ENCODE data around the gene ITGB2. TPM values are rescaled to one million over a fixed set of nuclear protein-coding genes. Genes with fewer than 3 reads are reported as not detected.

Gene ITGB2
- total RNA-seq, 1 donor from 2014 or later, result 65.5 TPM

DNA sequence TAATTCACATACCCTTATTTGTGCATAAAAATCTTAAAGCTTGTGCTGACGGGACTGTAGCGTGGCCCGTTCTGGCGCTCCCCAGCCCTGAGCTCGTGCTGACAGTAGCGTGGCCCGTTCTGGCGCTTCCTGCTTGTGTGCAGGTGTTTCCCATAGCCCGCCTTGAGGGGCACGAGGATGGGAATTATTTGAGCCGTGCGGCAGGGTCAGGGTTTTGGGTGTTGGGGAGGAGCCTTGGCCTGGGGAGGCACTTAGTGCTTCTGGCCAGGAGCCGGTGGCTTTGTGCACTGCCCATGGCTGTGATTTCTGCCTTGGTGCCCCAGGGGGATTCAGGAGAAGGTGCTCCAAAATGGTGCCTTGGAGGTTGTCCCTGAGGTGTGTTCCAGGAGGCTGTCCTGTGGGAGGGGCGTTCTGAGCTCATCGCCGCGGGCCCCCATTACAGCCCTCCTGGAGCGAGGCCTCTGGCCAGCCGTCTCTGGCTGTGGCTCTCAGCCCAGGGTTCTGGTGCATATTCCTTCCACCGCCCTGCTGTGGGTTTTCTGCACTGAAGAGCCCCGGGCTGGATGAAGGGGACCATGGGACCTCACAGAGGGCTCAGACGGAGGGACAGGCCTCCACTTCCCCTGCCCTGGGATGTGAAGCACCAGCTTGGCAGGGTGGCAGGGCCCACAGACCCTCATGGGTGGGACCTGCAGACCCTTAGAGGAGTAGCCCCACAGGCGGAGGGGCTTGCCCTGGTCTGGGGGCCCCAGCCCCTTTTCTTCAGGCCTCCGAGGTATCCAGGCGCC lies 25.7 kb upstream of the ITGB2 start:
- intact Hi-C loops (cut with DNase I), result no loop called here
- no peaks in the 10 kb centered on the region for H3K27me3 ChIP-seq
- H3K4me3 ChIP-seq, result no peak overlapping the region
- H3K9me3 ChIP-seq, result no peaks in the 10 kb centered on the region
- H3K27ac ChIP-seq, result no peak overlapping the region
- no peak for DNase-seq (ENCODE audit: low spot score in 2 of 2)
- H3K4me1 ChIP-seq, result peaks cover 9 to 22% of the 10 kb centered on the region in 2 donors
- H3K36me3 ChIP-seq, result peaks cover 11 to 19% of the 10 kb centered on the region in 2 donors
- TF ChIP-seq, protein P1, sequence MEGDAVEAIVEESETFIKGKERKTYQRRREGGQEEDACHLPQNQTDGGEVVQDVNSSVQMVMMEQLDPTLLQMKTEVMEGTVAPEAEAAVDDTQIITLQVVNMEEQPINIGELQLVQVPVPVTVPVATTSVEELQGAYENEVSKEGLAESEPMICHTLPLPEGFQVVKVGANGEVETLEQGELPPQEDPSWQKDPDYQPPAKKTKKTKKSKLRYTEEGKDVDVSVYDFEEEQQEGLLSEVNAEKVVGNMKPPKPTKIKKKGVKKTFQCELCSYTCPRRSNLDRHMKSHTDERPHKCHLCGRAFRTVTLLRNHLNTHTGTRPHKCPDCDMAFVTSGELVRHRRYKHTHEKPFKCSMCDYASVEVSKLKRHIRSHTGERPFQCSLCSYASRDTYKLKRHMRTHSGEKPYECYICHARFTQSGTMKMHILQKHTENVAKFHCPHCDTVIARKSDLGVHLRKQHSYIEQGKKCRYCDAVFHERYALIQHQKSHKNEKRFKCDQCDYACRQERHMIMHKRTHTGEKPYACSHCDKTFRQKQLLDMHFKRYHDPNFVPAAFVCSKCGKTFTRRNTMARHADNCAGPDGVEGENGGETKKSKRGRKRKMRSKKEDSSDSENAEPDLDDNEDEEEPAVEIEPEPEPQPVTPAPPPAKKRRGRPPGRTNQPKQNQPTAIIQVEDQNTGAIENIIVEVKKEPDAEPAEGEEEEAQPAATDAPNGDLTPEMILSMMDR (IDR thresholded peaks at IDR 0.05), result no peak

DNA sequence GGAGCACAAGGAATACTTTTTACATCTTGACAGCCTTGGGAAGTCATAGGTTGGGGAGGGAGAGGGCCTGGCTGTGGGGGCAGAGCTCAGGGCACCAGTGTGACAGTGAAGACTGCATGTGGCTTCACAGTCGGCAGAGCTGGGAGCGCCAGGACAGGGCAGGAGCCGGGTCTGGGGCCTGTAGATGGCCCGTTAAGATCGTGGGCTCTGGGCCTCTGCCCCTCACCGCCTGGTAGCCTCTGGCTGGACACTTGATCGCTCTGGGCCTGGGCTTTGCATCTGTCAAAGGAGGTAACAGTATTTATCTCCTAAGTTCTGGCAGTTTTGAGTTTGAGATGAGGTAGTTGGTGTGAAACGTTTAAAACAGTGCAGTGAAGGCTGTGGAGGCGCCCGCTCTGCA lies 23.9 kb upstream of the ITGB2 start:
- H3K9me3 ChIP-seq, result no peaks in the 10 kb centered on the region
- no peak overlapping the region for H3K4me3 ChIP-seq
- H3K36me3 ChIP-seq, result peaks cover 11 to 19% of the 10 kb centered on the region in 2 donors
- TF ChIP-seq, protein P1 (IDR thresholded peaks at IDR 0.05), result no peak
- H3K27me3 ChIP-seq, result no peaks in the 10 kb centered on the region
- H3K4me1 ChIP-seq, result peaks cover 7 to 13% of the 10 kb centered on the region in 2 donors
- DNase-seq (ENCODE audit: low spot score in 2 of 2), result no peak
- no peak overlapping the region for H3K27ac ChIP-seq
- intact Hi-C loops (cut with DNase I), result no loop called here

DNA sequence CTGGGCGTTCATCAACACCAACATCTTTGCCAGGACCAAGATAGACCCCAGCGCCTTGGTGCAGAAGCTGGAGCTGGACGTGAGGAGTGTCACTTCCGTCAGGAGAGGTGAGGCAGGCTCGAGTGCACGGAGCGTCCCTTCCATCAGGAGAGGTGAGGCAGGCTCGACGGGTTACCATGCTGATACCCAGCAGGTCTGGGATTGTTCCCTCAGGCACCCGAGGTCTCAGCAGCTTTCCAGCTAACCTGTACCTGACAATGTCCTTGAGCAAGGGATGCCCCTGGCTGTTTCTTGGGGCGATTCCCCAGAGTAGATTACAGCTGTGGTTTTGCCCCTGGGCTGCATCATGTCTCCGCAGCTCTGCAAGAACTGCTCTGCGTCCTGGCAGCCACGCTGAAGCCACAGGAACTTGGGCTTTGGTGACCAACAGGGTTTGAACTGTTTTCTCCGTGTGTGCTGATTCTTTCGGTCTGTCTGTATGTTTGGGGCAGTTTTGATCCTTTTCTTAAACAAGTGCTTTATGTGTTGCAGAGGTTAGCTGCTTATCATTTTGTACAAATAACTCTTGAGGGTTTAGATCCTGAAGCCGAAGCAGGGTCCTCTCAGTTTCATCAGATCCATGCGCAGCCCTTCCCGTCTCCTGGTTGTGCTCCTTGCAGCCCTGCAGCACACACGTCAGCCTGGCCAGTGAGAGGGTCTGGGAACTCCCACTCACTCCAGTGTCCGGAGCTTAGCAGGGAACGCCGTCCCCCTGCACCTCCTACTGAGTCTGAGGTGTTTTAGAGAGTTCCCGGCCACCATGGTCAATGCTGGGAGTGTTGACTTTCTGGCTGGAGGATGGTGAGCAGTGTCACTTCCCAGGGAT lies 23.2 kb upstream of the ITGB2 start:
- TF ChIP-seq, protein P1 (IDR thresholded peaks at IDR 0.05), result no peak
- no peaks in the 10 kb centered on the region for H3K9me3 ChIP-seq
- no peaks in the 10 kb centered on the region for H3K27me3 ChIP-seq
- H3K4me1 ChIP-seq, result peaks cover 7 to 8% of the 10 kb centered on the region in 2 donors
- H3K36me3 ChIP-seq, result peaks cover 11 to 19% of the 10 kb centered on the region in 2 donors
- intact Hi-C loops (cut with DNase I), result no loop called here
- DNase-seq (ENCODE audit: low spot score in 2 of 2), result no peak
- H3K4me3 ChIP-seq, result no peak overlapping the region
- no peak overlapping the region for H3K27ac ChIP-seq

DNA sequence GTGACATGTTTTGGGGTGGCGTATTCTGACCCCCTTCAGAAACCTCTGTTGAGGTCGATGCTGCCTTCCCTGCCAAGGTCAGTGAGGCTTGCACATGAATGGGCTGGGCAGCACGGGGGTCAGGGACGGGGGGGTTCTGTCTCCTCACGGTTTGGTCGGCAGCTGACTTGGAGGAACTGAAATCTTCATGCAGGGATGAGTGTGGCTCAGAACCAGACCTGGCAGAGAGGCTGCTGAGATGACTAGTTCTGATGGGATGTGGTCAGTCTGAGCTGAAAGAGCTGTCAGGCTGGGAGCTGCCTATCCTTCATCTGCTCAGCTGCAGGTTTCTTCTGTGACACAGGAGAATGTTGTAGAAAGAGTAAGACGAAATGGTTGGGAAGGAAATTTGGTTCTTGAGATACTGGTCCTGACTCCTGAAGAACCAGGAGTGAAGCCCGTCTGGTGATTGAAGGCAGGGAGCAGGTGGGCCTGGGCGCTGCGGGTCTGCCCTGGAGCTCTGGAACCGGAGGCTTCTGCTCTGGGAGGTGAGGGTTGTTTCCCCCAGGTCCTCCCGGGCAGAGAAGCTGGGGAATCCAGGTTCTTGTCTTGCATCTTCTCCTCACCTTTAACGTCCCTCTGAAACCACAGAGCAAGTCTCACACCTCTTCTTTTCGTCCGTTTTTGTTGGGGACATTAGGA lies 22.4 kb upstream of the ITGB2 start:
- H3K27me3 ChIP-seq, result no peaks in the 10 kb centered on the region
- peaks cover 7 to 8% of the 10 kb centered on the region in 2 donors for H3K4me1 ChIP-seq
- no peak overlapping the region for H3K27ac ChIP-seq
- intact Hi-C loops (cut with DNase I), result no loop called here
- H3K9me3 ChIP-seq, result no peaks in the 10 kb centered on the region
- TF ChIP-seq, protein P1 (IDR thresholded peaks at IDR 0.05), result no peak
- DNase-seq (ENCODE audit: low spot score in 2 of 2), result no peak
- peaks cover 11 to 19% of the 10 kb centered on the region in 2 donors for H3K36me3 ChIP-seq
- no peak overlapping the region for H3K4me3 ChIP-seq

DNA sequence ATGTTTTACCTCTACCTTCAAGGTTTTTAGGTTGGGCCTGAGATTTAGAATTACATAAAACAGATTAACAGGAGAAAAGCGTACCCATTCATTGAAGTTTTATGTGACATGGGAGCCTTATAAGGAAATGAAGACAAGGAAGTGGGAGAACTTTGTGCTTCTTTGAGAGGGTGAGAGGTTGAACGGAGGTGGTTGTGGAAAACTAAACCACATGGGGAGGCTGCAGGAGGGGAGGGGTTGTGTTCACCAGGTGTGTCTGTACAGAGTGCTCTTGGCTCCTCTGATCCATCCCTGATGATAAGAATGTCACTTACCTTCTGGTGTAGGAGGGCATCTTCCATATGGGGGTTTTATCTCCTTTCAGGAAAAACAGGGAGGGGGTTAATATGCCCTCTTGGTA lies 21.9 kb upstream of the ITGB2 start:
- intact Hi-C loops (cut with DNase I), result no loop called here

More for the DNA sequence above, 21.9 kb upstream of the ITGB2 start:
- Histone ChIP-seq H3K4me1 (peaks cover 7 to 8% of the 10 kb centered on the region in 2 donors), H3K4me3 (no peak overlapping the region), H3K9me3 (no peaks in the 10 kb centered on the region), H3K36me3 (peaks cover 11 to 19% of the 10 kb centered on the region in 2 donors), H3K27me3 (no peaks in the 10 kb centered on the region), H3K27ac (no peak overlapping the region)
- TF ChIP-seq, protein P1 (IDR thresholded peaks at IDR 0.05), result no peak
- no peak for DNase-seq (ENCODE audit: low spot score in 2 of 2)
